WERI-Rb-1 (cell line): ENCODE results near the gene LARP7.
"Not testable (repeated sequence)": the region's sequence is repeated elsewhere in the genome, so short reads cannot be mapped to it uniquely, and the experiment has no call there.

Experiments used
- DNase-seq: peaks from one replicate; pipeline ENCODE4 v3.0.0-alpha.2; 2020
- H3K27ac ChIP-seq: fragments of 250-450 bp; sonication (Bioruptor Pico); 2 replicates; pipeline ENCODE4 v1.5.1; 2020; ENCODE audit warnings: mild to moderate bottlenecking, moderate library complexity
- H3K27me3 ChIP-seq: fragments of 250-450 bp; sonication (Bioruptor Pico); 2 replicates; pipeline ENCODE4 v1.5.1; 2021; ENCODE audit warnings: mild to moderate bottlenecking, low read depth, moderate library complexity; ENCODE audit not compliant: insufficient read depth, severe bottlenecking
- H3K36me3 ChIP-seq: fragments of 250-450 bp; sonication (Bioruptor Pico); 2 replicates; pipeline ENCODE4 v1.5.1; 2020; ENCODE audit warnings: mild to moderate bottlenecking, moderate library complexity
- H3K4me3 ChIP-seq: 2 replicates; pipeline ENCODE4 v1.5.1; 2011; ENCODE audit warnings: low read depth, mild to moderate bottlenecking, control low read depth, low read length
- H3K9me3 ChIP-seq: fragments of 250-450 bp; sonication (Bioruptor Pico); 2 replicates; pipeline ENCODE4 v1.5.1; 2021; ENCODE audit warnings: mild to moderate bottlenecking, moderate library complexity; ENCODE audit not compliant: severe bottlenecking
- TF ChIP-seq, protein P1 (sequence below): IDR thresholded peaks from 2 replicates; pipeline ENCODE4 v1.5.1; 2011; ENCODE audit warnings: low read depth, mild to moderate bottlenecking, control low read depth, inconsistent platforms, low read length

The LARP7 gene

DNA sequence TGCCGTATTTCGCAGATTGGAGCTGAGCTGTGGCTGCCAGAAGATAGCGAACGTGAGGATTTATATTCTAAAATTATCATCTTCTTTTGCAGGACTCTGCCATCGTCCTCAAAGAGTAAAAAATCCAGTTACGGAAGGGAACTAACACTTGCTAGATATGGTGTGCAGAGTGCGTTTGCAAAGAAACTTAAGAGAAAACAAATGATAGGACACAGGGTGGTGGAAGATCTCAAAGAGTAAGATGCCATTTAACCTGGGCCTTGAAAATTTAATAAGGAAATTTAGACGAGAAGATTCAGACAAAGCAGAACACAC lies 566 bp downstream of the LARP7 start:
- Histone ChIP-seq H3K27ac (peak overlapping the region; percentile 94), H3K9me3 (no peaks in the 10 kb centered on the region), H3K27me3 (no peaks in the 10 kb centered on the region), H3K36me3 (peaks cover 6% of the 10 kb centered on the region), H3K4me3 (peak overlapping the region; percentile 71)
- TF ChIP-seq, protein P1, sequence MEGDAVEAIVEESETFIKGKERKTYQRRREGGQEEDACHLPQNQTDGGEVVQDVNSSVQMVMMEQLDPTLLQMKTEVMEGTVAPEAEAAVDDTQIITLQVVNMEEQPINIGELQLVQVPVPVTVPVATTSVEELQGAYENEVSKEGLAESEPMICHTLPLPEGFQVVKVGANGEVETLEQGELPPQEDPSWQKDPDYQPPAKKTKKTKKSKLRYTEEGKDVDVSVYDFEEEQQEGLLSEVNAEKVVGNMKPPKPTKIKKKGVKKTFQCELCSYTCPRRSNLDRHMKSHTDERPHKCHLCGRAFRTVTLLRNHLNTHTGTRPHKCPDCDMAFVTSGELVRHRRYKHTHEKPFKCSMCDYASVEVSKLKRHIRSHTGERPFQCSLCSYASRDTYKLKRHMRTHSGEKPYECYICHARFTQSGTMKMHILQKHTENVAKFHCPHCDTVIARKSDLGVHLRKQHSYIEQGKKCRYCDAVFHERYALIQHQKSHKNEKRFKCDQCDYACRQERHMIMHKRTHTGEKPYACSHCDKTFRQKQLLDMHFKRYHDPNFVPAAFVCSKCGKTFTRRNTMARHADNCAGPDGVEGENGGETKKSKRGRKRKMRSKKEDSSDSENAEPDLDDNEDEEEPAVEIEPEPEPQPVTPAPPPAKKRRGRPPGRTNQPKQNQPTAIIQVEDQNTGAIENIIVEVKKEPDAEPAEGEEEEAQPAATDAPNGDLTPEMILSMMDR: no peak
- no peak for DNase-seq

DNA sequence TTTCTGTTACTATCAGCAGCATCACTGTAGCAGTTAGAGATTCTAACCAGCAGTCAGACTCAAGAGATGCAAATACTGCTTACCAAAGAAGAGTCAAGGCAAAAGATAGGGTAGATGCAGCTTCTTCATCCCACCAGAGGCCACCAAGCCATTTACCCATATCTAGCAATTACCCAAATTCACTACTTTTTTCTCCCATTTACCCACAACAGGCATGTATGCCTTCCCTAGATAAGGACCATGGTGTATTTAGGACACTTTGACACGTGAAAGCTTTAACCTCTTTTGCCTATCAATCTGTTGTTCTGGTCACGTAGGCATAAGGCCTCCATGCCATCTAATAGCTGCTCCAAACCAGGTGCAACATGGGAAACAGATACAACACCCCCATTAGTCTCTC lies 5.6 kb downstream of the LARP7 start:
- no peak overlapping the region for H3K27ac ChIP-seq
- H3K4me3 ChIP-seq: no peak overlapping the region
- no peak for DNase-seq
- TF ChIP-seq, protein P1: no peak
- H3K9me3 ChIP-seq: no peaks in the 10 kb centered on the region
- no peaks in the 10 kb centered on the region for H3K27me3 ChIP-seq
- peaks cover 25% of the 10 kb centered on the region for H3K36me3 ChIP-seq

DNA sequence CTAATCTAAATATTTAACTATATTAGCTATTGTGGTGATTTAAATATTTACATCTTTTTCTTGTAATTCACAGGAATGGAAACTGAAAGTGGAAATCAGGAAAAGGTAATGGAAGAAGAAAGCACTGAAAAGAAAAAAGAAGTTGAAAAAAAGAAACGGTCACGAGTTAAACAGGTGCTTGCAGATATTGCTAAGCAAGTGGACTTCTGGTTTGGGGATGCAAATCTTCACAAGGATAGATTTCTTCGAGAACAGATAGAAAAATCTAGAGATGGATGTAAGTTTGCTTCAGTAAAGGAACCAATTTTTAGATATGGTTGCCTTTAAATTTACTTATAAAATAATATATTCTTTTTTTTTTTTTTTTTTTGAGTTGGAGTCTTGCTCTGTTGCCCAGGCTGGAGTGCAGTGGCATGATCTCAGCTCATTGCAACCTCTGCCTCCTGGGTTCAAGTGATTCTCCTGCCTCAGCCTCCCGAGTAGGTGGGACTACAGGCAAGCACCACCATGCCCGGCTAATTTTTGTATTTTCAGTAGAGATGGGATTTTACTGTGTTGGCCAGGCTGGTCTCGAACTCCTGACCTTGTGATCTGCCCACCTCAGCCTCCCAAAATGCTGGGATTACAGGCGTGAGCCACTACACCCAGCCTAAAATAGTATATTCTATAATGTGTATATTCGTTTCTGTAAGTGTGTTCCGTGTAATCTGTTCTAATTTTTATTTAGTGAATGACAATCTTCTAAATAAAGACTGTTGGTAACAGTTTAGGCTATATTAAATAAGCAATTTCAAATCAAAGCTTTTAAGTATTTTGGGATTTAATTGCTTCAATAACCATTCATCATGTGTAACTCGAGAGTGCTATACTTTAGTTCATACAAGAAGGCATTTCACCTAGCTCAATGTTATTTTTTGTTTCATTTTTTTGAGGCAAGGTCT lies 7.9 kb downstream of the LARP7 start:
- not testable (repeated sequence) for H3K4me3 ChIP-seq, DNase-seq, H3K9me3 ChIP-seq, H3K27me3 ChIP-seq, H3K27ac ChIP-seq
- H3K36me3 ChIP-seq: peaks cover 45% of the 10 kb centered on the region

DNA sequence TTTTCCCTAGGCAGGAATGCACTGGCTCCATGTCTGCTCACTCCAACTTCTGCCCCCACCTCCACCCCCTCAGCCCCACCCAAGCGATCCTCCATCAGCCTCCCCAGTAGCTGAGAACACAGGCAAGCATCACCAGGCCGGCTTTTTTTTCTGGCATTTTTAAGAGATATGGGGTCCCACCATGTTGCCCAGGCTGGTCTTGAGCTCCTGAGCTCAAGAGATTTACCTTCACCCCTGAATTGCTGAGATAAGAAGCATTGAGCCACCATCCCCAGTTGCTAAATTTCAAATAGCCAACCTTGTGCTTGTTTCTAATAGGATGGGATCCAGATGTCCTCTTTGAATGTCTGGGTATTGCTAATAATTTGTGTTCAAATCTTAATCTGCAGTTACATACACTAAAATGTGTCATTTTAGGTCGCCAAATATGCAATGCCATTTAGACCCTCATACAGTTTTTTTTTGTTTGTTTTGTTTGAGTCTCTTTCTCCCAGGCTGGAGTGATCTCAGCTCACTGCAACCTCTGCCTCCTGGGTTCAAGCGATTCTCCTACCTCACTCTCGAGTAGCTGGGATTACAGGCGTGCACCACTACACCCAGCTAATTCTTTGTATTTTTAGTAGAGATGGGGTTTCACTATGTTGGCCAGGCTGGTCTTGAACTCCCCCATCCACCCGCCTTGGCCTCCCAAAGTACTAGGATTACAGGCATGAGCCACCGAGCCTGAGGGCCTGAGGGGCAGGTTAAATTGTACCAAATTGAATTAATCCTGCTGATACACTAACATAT lies 8.8 kb downstream of the LARP7 start:
- H3K4me3 ChIP-seq: no peak overlapping the region
- H3K9me3 ChIP-seq: no peaks in the 10 kb centered on the region
- no peak for DNase-seq
- no peaks in the 10 kb centered on the region for H3K27me3 ChIP-seq
- TF ChIP-seq, protein P1: no peak
- no peak overlapping the region for H3K27ac ChIP-seq
- peaks cover 50% of the 10 kb centered on the region for H3K36me3 ChIP-seq

DNA sequence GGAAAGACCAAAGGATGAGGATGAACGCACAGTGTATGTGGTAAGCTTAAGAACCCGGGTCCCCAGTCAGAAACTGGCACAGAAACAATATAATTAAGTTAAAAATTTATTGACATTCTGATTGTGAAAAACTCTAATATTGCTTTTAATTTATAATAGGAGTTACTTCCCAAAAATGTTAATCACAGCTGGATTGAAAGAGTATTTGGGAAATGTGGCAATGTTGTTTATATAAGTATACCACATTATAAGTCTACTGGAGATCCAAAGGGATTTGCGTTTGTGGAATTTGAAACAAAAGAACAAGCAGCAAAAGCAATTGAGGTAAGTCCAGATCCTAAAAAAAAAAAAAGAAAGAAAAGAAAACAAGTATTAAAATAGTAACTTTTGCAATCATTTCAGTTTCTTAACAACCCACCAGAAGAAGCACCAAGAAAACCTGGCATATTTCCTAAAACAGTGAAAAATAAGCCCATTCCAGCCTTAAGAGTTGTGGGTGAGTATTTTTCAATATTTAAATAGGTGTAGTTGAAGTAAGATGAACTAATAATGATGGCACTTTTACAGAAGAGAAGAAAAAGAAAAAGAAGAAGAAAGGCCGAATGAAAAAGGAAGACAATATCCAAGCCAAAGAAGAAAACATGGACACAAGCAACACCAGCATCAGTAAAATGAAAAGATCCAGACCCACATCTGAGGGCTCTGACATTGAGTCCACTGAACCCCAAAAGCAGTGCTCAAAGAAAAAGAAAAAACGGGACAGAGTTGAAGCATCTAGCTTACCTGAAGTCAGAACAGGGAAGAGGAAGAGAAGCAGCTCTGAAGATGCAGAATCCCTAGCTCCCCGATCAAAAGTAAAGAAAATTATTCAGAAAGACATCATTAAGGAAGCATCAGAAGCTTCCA lies 9.9 kb downstream of the LARP7 start:
- H3K4me3 ChIP-seq: no peak overlapping the region
- H3K27ac ChIP-seq: no peak overlapping the region
- peaks cover 50% of the 10 kb centered on the region for H3K36me3 ChIP-seq
- no peaks in the 10 kb centered on the region for H3K27me3 ChIP-seq
- TF ChIP-seq, protein P1: no peak
- DNase-seq: no peak
- H3K9me3 ChIP-seq: no peaks in the 10 kb centered on the region
